ENCODE results near the gene KRT9. TPM values are rescaled to one million over a fixed set of nuclear protein-coding genes. Genes with fewer than 3 reads are reported as not detected.

Gene KRT9
- total and polyA plus RNA-seq, 2 donors (not counting 1 experiment from before 2014, with no cell fraction given): not detected

GRCh38 chr17:41619036-41619926 is 47.4 kb upstream of the KRT9 start:
- H4K20me1 ChIP-seq (ENCODE audit: control insufficient read depth, extremely low read depth, insufficient read depth, low read length): no peaks in the 10 kb centered on the region
- H3K4me3 ChIP-seq (replicated peaks in 1 of 4; ENCODE audit: control extremely low read depth in 1 of 4, insufficient read depth in 1 of 4, low read depth in 3 of 4, low read length in 4 of 4): no peak overlapping the region
- no peak overlapping the region for H3K9ac ChIP-seq (ENCODE audit: insufficient read depth, low read length)
- no peak overlapping the region for H3K27ac ChIP-seq (ENCODE audit: insufficient read depth, low read length)
- H3K27me3 ChIP-seq (ENCODE audit: control insufficient read depth, insufficient read depth, low read length): peaks cover 6% of the 10 kb centered on the region
- no peaks in the 10 kb centered on the region for H3K9me3 ChIP-seq (ENCODE audit: control insufficient read depth, insufficient read depth, low read depth, low read length)
- no peak for TF ChIP-seq CTCF (conservative IDR thresholded peaks at IDR 0.05 in 1 of 2, IDR thresholded peaks at IDR 0.05 in 1 of 2; ENCODE audit: low read depth in 1 of 2, low read length in 2 of 2)
- H3K79me2 ChIP-seq (ENCODE audit: control insufficient read depth, insufficient read depth, low read length): no peaks in the 10 kb centered on the region
- no peak for DNase-seq (ENCODE audit: low read depth in 2 of 2)
- no peaks in the 10 kb centered on the region for H3K4me1 ChIP-seq (ENCODE audit: control insufficient read depth, extremely low read depth, insufficient read depth, low read length)
- no peak overlapping the region for H3K4me2 ChIP-seq (ENCODE audit: extremely low read depth, insufficient read depth, low read length)
- H2AFZ ChIP-seq (ENCODE audit: low read length): no peak overlapping the region
- H3K36me3 ChIP-seq (ENCODE audit: control insufficient read depth, insufficient read depth, low read length): no peaks in the 10 kb centered on the region

- no peak for TF ChIP-seq EZH2 (IDR thresholded peaks at IDR 0.05; ENCODE audit: low read length, missing control alignments)
- no peak for TF ChIP-seq CTCF (conservative IDR thresholded peaks at IDR 0.05 in 1 of 2, IDR thresholded peaks at IDR 0.05 in 1 of 2; ENCODE audit: low read depth in 1 of 2, low read length in 2 of 2)
- H3K4me3 ChIP-seq (replicated peaks in 1 of 4; ENCODE audit: control extremely low read depth in 1 of 4, insufficient read depth in 1 of 4, low read depth in 3 of 4, low read length in 4 of 4): no peak overlapping the region
These were observed 46.6 kb upstream of the KRT9 start for GRCh38 chr17:41618341-41619035.

GRCh38 chr17:41617698-41618097 is 45.8 kb upstream of the KRT9 start:
- Histone ChIP-seq H4K20me1 (ENCODE audit: control insufficient read depth, extremely low read depth, insufficient read depth, low read length) (no peaks in the 10 kb centered on the region), H3K4me3 (replicated peaks in 1 of 4; ENCODE audit: control extremely low read depth in 1 of 4, insufficient read depth in 1 of 4, low read depth in 3 of 4, low read length in 4 of 4) (no peak overlapping the region), H3K9ac (ENCODE audit: insufficient read depth, low read length) (no peak overlapping the region), H2AFZ (ENCODE audit: low read length) (no peak overlapping the region), H3K36me3 (ENCODE audit: control insufficient read depth, insufficient read depth, low read length) (no peaks in the 10 kb centered on the region), H3K9me3 (ENCODE audit: control insufficient read depth, insufficient read depth, low read depth, low read length) (no peaks in the 10 kb centered on the region), H3K79me2 (ENCODE audit: control insufficient read depth, insufficient read depth, low read length) (no peaks in the 10 kb centered on the region), H3K4me2 (ENCODE audit: extremely low read depth, insufficient read depth, low read length) (no peak overlapping the region), H3K27me3 (ENCODE audit: control insufficient read depth, insufficient read depth, low read length) (peaks cover 4% of the 10 kb centered on the region), H3K27ac (ENCODE audit: insufficient read depth, low read length) (no peak overlapping the region), H3K4me1 (ENCODE audit: control insufficient read depth, extremely low read depth, insufficient read depth, low read length) (no peaks in the 10 kb centered on the region)
- TF ChIP-seq CTCF (conservative IDR thresholded peaks at IDR 0.05 in 1 of 2, IDR thresholded peaks at IDR 0.05 in 1 of 2; ENCODE audit: low read depth in 1 of 2, low read length in 2 of 2): no peak
- TF ChIP-seq EZH2 (IDR thresholded peaks at IDR 0.05; ENCODE audit: low read length, missing control alignments): no peak
- no peak for DNase-seq (ENCODE audit: low read depth in 2 of 2)

More at GRCh38 chr17:41618341-41619035, 46.6 kb upstream of the KRT9 start:
- H3K79me2 ChIP-seq (ENCODE audit: control insufficient read depth, insufficient read depth, low read length): no peaks in the 10 kb centered on the region
- H3K4me2 ChIP-seq (ENCODE audit: extremely low read depth, insufficient read depth, low read length): no peak overlapping the region
- no peak for DNase-seq (ENCODE audit: low read depth in 2 of 2)
- peaks cover 5% of the 10 kb centered on the region for H3K27me3 ChIP-seq (ENCODE audit: control insufficient read depth, insufficient read depth, low read length)
- no peak overlapping the region for H3K27ac ChIP-seq (ENCODE audit: insufficient read depth, low read length)
- no peaks in the 10 kb centered on the region for H3K9me3 ChIP-seq (ENCODE audit: control insufficient read depth, insufficient read depth, low read depth, low read length)
- no peak overlapping the region for H2AFZ ChIP-seq (ENCODE audit: low read length)
- H3K9ac ChIP-seq (ENCODE audit: insufficient read depth, low read length): no peak overlapping the region
- H3K36me3 ChIP-seq (ENCODE audit: control insufficient read depth, insufficient read depth, low read length): no peaks in the 10 kb centered on the region
- no peaks in the 10 kb centered on the region for H4K20me1 ChIP-seq (ENCODE audit: control insufficient read depth, extremely low read depth, insufficient read depth, low read length)
- no peaks in the 10 kb centered on the region for H3K4me1 ChIP-seq (ENCODE audit: control insufficient read depth, extremely low read depth, insufficient read depth, low read length)
